ENCODE data around the gene KLF16.
"Not testable (repeated sequence)": the region's sequence is repeated elsewhere in the genome, so short reads cannot be mapped to it uniquely, and the experiment has no call there.

The KLF16 gene

GRCh38 chr19:1876496-1877279 lies 13.3 kb upstream of the KLF16 start:
- DNase-seq (ENCODE audit: extremely low read depth, low read depth) = not testable (repeated sequence)

GRCh38 chr19:1875646-1876495 lies 12.5 kb upstream of the KLF16 start:
- TF ChIP-seq, protein P1, sequence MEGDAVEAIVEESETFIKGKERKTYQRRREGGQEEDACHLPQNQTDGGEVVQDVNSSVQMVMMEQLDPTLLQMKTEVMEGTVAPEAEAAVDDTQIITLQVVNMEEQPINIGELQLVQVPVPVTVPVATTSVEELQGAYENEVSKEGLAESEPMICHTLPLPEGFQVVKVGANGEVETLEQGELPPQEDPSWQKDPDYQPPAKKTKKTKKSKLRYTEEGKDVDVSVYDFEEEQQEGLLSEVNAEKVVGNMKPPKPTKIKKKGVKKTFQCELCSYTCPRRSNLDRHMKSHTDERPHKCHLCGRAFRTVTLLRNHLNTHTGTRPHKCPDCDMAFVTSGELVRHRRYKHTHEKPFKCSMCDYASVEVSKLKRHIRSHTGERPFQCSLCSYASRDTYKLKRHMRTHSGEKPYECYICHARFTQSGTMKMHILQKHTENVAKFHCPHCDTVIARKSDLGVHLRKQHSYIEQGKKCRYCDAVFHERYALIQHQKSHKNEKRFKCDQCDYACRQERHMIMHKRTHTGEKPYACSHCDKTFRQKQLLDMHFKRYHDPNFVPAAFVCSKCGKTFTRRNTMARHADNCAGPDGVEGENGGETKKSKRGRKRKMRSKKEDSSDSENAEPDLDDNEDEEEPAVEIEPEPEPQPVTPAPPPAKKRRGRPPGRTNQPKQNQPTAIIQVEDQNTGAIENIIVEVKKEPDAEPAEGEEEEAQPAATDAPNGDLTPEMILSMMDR (IDR thresholded peaks at IDR 0.05; ENCODE audit: low read depth, low read length) = no peak; the same call in 1 of the 2 replicates
- DNase-seq (ENCODE audit: extremely low read depth, low read depth) = peak; percentile 64

More at GRCh38 chr19:1876496-1877279, 13.3 kb upstream of the KLF16 start:
- TF ChIP-seq, protein P1 (IDR thresholded peaks at IDR 0.05; ENCODE audit: low read depth, low read length) = peak; percentile 5; the same call in 1 of the 2 replicates

- DNase-seq (ENCODE audit: extremely low read depth, low read depth) = not testable (repeated sequence)
Measured at GRCh38 chr19:1875265-1875645, 11.9 kb upstream of the KLF16 start.

GRCh38 chr19:1874554-1875185 lies 11.3 kb upstream of the KLF16 start:
- TF ChIP-seq, protein P1 (IDR thresholded peaks at IDR 0.05; ENCODE audit: low read depth, low read length) = no peak
- no peak for DNase-seq (ENCODE audit: extremely low read depth, low read depth)

DNA sequence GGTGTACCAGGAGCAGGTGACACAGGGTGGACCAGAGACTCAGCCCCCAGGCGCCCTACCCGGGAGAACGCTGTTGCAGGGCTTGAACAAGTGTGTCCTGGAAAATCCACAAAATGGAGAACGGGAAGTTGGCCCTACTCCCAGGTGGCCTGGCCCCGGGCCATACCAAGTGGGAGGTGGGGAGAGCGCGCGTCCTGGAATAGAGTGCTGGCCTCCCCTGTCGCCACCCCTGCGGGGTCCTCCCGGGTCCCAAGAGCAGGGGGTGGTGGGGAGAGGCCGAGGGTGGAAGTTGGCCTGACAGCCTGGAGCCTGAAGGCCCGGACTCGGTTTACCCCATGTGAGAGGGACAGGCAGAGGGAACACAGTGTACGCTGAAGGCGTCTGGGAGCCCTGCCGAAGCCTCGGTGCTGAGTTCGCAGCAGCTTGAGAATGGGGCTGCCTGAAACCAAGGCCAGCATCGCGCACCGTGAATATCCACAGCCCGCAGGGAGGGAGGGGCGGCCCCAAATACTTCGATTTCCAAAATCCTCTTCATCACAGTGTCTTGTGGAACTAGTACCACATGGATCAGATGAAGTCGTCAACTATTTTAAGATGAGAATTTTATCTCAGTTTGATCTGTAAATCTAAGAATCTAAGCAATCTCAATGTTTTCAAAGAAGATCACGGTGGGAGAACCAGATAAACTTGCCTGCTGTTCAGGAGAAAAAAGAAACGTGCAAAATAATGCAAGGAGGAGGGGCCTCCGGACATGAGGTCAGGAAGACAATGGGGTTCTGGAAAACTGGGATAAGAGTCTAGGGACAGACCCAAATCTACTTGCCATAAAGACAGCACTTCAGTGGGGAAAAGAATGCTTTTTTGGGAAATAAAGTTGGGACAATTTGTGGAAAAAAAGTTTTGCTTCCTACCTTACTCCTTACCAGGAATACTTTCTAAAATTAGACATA lies 10.4 kb upstream of the KLF16 start:
- no peak for DNase-seq (ENCODE audit: extremely low read depth, low read depth)
- TF ChIP-seq, protein P1 (IDR thresholded peaks at IDR 0.05; ENCODE audit: low read depth, low read length) = no peak

- TF ChIP-seq, protein P1 (IDR thresholded peaks at IDR 0.05; ENCODE audit: low read depth, low read length) = no peak
- no peak for DNase-seq (ENCODE audit: extremely low read depth, low read depth)
Measured at GRCh38 chr19:1872807-1873523, 9.6 kb upstream of the KLF16 start.
